NCI-H128 (cell line): ENCODE results near the gene ANGPTL2.
"Not testable (repeated sequence)": the region's sequence is repeated elsewhere in the genome, so short reads cannot be mapped to it uniquely, and the experiment has no call there.

ENCODE experiments used
- DNase-seq: peaks from one replicate; lab custom pipeline; 2025; ENCODE audit not compliant: unreplicated experiment; lab: John Stamatoyannopoulos, UW

Gene ANGPTL2

DNA sequence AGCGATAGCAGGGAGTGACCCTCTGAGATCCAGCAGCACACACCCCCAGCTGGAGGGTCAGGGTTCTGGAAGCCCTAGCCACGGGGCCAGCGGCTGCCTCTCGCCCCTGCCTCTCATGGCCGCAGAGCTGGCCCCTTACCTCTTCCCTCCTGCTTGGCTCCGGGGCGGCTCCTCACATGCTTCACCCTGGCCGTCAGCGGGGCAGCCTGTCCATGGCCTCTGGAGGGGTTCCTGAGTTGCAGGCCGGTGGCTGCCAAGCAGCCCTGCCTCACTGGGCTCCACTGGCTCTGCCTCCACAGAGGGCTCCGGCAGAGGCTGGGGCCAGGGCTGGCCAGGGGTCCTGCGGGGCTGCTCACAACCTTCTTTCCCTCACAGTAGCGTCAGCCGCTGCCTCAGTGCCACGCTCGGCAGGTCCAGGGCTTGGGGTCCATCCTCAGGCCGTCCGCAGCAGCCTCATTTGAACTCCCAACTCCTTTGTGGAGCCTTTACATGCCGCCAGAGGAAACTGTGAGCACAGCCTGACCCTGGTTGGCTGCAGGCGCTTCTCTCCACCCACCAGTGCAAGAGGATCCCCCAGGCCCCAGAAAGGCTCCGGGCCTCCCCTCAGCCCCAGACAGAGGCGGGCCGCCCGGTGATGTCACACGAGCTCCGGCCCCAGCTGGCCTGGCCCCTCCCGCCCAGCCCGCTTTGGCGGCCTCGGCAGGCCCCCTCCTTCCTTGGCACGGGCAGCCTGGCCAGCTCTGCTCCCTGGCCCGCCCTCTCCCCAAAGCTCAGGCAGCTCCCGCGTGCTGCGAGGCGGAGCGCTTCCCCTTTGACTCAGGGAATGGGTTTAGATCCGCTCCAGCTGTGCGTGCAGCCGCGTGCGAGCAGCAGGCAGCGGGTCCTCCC, at the start of gene ANGPTL2:
TSS of gene ANGPTL2 (minus strand) at position 460 of the 888 bp plus-strand sequence. CDS start 13,904 bp downstream, outside the sequence.
- DNase-seq: peak; percentile 18

DNA sequence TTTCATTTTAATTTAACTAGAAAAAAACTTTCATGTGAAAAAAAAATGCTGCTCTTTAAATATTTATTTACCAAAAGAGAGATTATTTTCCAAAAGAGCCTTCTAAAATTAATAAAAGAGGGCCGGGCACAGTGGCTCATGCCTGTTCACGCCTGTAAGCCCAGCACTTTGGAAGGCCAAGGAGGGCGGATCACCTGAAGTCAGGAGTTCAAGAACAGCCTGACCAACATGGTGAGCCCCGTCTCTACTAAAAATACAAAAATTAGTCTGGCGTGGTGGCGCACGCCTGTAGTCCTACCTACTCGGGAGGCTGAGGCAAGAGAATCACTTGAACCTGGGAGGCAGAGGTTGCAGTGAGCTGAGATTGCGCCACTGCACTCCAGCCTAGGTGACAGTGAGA, 48.9 kb upstream of the ANGPTL2 start:
- not testable (repeated sequence) for DNase-seq

- no peak for DNase-seq
These were observed 48.2 kb upstream of the ANGPTL2 start for GRCh38 chr9:127170652-127171051.

GRCh38 chr9:127170103-127170502, 47.7 kb upstream of the ANGPTL2 start:
- no peak for DNase-seq

- no peak for DNase-seq
These were observed 47.1 kb upstream of the ANGPTL2 start for GRCh38 chr9:127169575-127169883.

GRCh38 chr9:127168756-127169574, 46.5 kb upstream of the ANGPTL2 start:
- DNase-seq: no peak

DNA sequence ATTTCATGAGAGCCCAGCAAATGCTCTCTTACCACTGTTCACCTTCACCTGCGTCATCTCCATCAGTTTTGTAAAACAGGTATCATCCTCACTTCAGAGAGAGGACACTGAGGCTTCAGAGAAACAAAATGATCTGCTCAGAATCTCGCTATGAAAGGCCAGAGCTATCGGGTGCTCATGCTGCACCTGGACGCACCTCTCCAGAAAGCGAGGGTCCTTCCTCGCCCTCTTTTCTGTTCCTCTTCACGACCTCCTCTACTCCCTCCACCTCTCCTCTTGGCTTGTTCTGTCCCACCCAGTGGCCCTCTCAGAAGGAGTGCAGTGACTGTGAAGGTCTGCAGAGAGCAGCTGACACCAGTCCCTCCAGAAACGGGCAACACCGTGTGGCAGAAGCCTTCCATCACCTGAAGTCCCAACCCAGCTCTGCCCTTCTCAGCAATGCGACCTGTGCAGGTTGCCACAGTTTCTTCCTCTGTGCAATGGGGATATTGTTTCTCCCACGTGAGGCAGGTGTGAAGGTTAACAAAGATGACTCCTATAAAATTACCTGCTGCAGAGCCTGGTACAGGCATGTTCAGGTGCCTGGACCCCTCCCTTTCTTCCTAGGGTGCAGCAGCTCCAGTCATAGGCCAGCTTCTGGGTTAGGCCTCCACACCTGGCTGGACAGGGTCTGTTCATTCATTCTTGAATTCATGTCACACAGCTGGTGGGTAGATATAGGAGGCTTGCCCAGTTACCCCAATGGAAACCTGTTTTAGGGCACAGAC, 45.3 kb upstream of the ANGPTL2 start:
- no peak for DNase-seq

GRCh38 chr9:127166651-127167524, 44.5 kb upstream of the ANGPTL2 start:
- no peak for DNase-seq

GRCh38 chr9:127166111-127166510, 43.7 kb upstream of the ANGPTL2 start:
- no peak for DNase-seq

- no peak for DNase-seq
These were observed 42.7 kb upstream of the ANGPTL2 start for GRCh38 chr9:127165116-127165515.

- DNase-seq: no peak
These were observed 41.0 kb upstream of the ANGPTL2 start for GRCh38 chr9:127163409-127163808.

GRCh38 chr9:127162864-127163365, 40.5 kb upstream of the ANGPTL2 start:
- no peak for DNase-seq

- no peak for DNase-seq
These were observed 39.8 kb upstream of the ANGPTL2 start for GRCh38 chr9:127162046-127162863.

DNA sequence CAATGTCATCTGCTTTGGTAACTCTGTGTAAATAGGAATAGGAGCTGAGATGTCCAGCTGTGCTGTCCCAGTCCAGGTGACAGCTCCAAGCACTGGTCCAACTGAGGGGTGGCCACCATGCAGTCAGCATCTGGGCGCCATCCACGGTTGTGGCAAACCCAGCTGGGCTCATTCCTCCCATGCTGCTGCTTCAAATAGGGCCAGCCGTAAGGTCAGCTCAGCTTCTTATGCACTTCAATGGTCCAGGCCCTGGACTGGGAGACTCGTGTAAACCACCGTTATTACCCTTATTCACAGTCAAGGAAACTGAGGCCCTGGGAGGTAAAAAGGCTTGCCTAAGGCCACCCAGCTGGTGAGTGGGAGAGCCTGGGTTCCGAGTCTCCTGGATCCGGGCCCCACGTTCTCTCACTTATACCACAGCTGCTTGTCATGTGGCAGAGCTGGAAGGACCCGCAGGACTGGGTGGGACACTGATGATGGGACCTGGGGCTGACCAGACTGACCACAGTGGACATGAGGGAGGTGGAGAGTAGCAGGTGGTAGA, 38.7 kb upstream of the ANGPTL2 start:
- DNase-seq: no peak

DNA sequence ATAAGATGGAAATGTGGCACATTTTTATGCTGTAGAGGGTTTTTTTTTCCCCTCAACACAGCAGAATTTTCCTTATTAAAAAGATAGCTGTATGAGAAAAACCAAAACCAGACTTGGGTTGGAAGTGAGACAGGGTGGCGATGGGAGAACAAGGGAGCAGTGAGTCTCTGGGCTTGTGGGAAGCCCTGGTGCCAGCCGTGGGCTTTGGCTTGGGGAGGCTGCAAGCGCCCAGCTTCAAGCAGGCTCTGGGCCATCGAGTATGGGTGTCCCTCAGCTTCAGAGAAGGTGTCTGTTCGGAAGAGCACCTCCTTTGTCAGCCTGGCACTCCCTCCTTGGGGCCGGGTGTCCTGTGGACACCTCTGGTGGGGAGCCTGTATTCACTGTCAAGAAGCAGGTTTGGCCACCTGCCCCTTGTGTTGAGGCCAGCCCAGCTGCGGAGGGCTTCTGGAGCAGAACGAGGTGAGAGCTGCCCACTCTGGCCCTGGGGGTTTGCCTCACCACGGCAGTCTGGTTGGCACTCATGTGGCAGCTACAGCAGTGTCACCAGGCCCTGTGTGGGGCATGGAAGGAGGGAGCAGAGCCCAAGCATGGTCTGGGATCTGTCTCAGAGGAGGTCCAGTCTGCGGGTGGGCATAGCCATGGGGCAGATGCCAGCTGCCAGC, 37.6 kb upstream of the ANGPTL2 start:
- DNase-seq: no peak

DNA sequence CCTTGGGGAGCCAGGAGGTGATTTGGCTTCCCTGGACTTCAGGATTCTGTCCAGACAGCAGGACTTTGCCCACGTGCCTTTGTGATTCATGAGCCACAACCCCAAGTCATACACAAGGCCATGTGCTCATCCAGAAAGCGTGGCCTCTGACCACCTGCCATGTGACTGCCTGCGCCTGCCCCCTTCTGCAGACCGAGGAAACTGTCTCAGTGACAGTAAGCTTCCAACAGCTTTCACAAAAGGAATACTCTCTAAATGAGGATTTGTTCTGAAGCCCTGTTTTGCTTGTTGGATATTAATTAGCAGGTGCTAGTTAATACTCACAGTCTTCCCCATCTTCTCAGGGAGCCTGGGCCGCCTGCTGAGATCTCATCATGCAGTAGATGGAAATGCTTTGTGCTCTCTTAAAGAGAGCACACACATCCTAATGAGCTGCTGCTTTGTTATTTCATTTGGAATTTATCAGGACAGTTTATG, 36.9 kb upstream of the ANGPTL2 start:
- no peak for DNase-seq

DNA sequence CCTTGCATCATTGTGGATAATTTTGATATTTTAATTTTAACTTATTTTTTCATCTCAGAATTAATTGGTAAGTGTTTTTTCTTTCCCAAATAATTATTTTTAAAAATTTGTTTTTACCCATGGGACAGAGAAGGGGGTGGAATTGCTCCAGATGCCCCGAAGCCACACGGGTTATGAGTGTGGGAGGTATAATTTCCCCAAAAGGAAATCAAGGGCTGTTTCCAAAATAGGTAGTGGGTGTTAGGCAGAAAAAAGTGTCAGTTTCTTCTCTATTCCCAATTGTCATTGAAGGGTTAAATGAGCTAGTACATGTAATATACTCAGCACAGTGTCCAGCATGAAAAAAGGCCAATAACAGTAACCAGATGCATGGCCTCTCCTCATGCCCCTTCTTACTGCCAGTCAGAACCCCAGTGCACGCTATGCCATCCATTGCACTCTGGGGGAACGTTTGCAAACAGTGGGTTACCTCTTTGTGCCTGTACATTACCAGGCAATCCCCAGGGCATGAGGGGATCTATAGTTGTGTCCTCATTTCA, 36.4 kb upstream of the ANGPTL2 start:
- no peak for DNase-seq

DNA sequence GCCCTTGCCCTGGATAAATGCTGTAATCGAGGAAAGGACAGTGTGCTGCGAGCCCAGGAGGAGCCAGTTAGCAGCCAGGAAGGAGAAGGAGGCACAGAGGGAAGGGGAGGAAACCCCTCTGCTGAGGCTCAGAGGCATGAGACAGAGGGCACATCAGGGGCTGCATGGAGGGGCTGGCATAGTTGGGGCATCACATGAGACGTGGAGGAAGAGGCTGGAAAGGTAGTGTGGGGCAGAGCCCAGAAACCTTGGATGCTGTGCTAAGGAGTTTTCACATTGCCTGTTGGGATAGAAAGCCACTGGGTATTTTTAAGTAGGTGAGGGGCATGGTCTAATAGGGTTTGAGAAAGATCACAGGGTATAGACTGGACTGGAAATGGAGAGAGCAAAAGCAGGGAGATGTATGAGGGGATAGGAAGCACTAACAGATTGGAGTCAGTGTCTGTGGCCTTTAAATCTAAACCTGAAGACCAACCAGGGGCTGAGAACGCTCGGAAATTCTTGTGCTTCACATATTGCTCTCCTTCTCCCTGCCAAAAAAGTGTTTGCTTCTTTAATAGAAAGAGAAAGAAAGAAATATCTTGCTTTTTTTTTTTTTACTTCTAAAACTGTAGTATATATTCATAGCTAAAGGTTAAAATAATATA, 33.0 kb upstream of the ANGPTL2 start:
- DNase-seq: no peak
